ELR (cell line): ENCODE measurements around the gene APP.
"Not testable (repeated sequence)": the region's sequence is repeated elsewhere in the genome, so short reads cannot be mapped to it uniquely, and the experiment has no call there.

Source experiments
- DNase-seq: peaks from one replicate; pipeline ENCODE4 v3.0.0-alpha.2; 2015; ENCODE audit warnings: low read depth

The APP gene

DNA sequence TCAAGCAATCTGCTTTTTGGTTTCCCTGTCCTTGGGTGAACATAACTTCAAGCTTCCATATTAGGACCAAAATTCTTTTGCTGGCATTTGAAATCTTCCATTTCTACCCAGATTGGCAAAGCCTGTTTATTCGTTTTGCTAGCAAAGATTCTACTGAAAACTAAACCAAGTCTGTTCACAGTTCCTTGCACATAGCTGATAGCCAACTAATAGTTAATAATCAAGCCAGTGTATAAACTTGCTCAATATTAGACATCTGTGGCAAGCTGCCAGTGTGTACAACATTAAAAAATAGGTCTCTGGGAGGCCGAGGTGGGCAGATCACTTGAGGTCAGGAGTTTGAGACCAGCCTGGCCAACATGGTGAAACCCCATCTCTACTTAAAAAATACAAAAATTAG, 6.3 kb downstream of the APP start:
- no peak for DNase-seq

DNA sequence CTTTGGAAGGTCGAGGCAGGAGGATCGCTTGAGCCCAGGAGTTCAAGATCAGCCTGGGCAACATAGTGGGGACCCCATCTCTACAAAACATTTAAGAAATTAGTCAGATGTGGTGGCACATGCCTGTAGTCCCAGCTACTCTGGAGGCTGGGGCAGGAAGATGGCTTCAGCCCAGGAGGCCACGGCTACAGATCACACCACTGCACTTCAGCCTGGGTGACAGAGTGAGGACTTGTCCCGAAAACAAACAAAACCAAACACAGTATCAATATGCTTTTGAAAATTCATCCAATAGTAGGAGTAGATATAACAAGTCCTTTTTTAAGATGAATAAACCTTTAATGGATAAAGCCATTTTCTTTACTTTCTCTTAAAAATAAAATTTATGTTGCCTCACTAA, 8.5 kb downstream of the APP start:
- no peak for DNase-seq

DNA sequence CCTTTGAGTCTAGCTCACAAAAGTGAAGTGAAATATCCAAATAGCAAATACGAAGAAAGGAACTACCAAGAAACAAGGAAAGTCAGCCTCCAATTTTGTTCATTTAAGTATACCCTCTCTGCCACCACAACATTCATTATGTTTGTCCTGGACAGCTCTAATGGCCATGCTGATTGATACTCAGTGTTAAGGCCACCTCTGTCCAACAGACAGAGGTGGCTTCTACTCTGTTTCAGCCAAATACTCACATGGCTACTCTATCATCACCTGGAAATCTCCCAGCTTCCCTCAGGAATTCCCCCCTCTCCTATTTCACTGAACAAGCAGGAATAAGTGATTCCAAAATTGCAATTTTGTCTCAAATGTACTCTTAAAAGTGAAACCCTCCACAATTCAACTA, 10.7 kb downstream of the APP start:
- no peak for DNase-seq

DNA sequence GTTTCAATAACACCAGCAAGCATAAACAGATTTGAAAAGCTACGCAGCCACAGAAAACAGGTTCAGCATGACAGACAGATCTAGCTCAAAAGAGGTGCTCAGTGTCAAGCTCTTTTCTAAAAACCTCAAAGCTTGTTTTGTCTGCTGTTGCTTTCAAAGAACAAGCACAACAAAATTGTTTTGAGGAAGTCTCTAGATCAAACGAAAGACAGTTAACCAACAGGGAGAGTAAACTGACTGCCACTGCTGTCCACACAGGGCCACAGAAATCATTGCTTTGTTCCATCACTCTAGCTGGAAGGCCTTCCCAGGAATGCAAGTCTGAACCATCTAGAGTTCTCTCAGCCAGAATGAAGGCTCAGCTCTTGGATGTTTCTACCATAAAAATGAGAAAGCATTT, 12.8 kb downstream of the APP start:
- DNase-seq, result no peak

DNA sequence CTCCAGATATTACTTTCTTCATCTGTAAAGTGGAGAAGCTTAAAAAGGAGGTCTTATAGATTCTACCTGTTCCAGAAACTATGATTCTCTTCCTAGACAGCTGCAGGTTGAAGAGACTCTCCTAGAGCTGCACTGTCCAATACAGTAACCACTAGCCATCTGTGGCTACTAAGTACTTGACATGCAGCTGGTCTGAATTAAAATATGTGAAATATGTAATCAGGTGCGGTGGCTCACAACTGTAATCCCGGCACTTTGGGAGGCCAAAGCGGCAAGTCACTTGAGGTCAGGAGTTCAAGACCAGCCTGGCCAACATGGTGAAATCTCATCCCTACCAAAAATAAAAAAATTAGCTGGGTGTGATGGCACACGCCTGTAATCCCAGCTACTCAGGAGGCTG, 15.8 kb downstream of the APP start:
- DNase-seq, result no peak

DNA sequence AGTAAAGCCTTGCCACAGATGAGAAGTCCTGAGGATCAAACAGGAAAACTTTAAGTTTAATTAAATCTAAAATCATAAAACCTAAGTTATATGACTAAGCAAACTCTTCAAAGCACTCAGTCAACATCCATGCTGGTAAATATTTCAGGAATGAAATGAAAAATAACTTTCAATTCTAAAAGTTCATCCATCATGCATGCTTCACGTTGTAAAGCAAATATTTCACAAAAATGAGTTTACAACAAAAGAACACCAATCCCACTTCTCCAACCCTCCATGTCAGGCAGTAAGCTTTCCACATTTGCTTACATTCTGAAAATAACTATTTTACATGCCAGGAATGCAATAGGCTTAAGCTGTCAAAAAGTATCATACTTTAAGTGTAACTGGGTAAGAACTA, 16.8 kb downstream of the APP start:
- no peak for DNase-seq

DNA sequence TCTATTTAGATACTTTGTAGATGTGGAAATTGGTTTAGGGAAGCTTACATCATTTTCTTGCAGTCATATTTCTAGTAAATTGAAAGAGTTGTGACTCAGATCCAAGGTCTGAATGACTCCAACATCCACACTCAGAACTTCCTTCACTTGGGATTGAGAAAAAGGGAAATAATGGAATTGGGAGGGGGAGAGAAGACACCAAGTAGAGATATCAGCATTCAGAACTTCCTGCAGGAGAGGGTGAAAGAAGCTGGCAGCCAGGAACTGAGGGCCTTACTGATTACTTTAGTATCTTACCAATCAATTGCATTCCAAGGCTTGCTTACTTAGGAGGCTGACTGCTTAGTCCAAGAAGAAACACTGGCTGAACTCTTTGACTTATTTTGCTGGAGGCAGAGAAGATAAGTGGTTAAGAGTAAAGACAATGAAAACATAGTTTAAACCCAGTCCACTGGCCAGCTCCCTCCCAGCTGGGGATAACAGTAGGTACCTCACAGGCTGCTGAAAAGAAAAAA, 21.7 kb downstream of the APP start:
- DNase-seq, result peak; percentile 70

DNA sequence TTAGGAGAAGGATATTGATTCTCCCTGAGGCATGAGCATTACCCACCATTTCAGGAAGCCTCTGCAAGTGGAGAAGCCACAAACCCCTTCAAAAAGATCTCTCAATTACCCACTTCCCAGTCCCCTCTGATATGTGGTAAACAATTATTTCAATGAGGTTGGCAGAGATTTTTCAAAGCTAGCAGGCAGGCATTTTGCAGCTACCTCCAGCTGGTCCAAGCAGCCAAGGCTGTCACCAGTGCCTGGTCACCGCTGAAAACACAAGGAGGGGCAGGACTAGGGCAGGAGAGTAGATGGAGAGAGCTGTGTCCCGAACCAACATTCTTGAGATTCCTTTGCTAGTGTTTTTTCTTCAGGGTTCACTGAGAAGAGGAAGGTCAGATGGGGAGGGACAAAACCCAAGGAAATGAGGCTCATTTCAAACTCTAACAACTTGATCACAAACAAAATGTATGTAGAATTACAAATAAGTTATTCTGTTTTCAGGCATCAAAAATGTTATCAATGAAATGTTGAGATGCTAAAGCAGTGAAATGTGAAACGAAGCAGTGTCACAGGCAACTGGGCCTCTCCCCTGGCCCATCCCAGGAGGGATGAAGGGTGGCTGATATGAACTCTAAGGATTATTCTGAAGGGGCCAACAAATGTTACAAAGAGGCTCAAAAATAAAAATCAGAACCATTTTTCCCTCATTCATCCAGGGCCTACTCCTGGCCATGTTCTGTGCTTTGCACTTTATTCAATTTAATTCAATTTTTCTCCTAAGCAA, 22.3 kb downstream of the APP start:
- DNase-seq, result peak; percentile 58

DNA sequence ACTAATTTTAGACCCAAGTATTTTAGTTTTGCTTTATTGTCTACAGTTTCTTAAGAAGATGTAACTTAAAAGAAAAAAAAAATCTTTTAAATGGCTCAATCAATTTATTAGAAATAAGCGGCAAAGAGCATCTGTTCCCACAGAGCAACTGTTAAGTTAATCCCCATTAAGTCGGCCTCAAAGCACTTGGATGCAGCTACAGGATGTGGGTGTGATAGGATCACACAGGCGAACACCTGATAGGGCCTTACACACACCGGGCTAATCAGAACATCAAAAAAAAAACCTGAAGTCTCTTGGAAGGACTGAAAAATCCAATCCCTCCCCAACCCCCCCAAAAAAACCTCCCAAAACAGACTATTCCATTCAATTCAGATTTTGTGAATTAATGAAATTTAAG, 23.0 kb downstream of the APP start:
- DNase-seq, result no peak

DNA sequence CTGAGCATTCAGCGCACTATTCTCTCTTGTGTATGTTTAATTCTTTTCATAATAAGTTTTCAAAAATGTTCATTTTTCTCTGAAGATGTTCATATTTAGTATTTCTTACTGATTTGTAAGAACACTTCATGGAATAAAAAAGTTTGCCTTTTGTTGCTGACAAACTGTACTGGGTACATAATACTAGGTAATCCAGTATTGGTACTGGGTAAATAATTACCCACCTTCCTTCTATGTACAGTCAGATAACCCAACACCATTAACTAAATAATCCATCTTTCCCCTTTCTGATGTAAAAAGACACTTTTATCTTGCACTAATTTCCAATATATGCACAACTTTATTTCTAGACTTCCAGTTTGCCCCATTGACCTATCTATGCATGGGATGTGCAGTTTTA, 23.9 kb downstream of the APP start:
- no peak for DNase-seq

DNA sequence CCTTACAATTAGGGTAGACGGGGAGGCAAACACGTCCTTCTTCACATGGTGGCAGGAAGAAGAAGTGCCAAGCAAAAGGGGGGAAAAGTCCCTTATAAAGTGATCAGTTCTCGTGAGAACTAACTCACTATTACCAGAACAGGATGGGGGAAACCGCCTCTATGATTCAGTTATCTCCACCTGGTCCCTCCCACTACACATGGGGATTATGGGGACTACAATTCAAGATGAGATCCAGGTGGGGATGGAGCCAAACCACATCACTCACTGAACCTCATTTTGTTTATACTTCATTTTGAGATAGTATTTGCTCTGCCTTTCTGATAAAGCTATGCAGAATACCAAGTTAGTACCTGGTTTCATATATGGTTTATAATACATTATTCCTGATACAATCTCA, 26.5 kb downstream of the APP start:
- DNase-seq, result no peak

DNA sequence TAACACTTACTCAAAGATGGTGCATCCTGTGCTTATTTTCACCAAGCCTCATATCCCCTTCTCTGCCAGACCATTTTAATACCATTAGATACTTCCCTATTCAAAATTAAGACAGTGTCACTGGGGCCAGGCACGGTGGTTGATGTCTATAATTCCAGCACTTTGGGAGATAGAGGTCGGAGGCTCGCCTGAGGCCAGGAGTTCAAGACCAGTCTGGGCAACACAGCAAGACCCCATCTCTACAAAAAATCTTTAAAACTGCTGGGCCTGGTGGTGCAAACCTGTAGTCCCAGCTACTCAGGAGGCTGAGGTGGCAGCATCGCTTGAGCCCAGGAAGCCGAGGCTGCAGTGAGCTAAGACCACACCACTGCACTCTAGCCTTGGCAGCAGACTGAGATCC, 28.2 kb downstream of the APP start:
- no peak for DNase-seq

DNA sequence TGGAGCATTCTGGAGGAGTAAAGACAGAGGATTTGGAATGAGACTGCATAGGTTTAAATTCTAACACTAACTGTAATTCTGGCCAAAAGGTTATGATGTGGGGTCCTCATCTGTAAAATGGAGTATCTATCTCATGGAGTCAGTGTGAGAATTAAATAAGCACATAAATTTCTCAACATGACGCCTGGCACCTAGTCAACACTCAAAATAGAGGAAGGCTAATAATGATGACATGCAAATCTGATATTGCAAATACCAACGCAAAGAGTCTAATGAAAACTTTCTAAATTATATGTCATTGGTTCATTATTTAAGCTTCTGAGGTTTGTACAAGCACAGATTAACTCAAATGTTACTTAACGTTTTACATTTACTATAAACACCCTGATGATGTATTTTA, 29.6 kb downstream of the APP start:
- no peak for DNase-seq

DNA sequence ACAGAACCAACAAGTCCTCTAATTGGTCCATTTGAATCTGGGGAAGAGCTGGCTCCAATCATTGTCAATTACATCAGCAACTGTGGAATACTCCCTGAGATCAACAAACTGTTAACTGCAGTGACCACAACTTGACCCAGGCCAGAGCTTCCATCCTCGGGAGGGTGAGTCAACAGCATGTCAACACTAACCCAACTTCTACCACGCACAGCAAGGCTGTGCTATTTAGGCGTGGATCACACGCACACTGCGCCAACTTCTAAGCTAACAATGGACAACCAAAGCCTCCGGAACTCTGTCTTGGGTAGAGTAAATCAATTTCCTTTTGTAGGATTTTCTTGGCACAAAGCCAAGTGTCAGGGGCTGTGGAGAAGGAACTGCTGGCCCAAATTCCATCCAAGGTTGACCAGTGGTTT, 30.4 kb downstream of the APP start:
- DNase-seq, result peak; percentile 95

DNA sequence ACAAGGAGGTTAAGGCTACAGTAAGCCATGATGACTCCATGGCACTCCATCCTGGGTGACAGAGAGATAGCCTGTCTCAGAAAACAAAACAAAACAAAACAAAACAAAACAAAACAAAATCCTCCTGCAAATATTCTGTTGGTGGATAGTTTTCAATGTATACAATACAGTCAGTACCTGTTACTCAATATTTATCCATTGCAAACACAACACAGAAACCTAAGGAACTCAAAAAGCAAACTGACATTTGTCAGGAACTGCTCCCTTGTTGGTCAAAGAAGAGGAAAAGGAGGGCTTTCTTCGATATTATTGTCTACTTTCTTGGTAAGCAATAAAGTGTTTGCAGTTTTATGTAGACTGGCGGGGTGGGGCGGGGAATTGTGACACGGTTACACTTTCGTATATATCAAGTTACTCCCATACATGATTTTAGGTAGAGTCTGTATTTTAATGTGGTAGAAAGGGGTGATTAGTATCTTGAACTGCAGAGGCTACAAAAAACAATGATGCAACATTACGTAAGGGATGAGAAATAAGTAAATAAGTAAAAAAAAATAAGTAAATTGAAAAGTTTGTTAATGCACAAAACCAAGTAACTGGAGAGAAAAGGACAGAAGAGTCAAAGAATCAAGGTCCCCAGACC, 31.8 kb downstream of the APP start:
- no peak for DNase-seq

DNA sequence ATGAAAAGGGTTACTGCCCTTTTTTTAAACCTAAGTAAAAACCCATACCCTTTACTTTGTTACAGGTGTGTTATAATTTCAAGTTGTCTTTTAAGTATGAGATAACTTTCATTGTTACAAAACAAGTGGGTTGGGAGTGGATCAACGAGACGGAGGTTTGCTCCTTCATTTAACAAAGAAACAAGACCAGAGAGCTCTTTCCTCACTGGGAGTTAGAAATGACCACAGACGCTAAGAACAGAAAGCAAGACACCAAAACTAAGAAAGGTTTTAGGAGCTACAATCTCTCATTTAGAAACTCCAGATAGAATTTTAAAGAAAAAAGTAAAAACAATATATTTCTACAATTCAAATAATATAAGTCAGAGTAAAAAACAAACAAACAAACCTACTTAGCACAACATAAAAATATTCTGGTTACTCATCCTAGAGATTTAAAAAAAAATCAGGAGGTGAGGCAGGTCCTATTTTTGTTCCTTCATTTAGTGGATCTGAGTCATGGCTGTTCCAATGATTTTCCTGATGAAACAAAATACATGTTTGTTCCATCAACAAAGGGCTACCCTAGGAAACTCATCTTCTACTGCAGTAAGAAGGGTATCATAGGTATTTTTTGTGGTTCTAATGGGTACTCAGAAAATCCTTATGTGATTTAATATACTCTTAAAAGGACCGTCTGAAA, 33.0 kb downstream of the APP start:
- DNase-seq, result peak; percentile 37

DNA sequence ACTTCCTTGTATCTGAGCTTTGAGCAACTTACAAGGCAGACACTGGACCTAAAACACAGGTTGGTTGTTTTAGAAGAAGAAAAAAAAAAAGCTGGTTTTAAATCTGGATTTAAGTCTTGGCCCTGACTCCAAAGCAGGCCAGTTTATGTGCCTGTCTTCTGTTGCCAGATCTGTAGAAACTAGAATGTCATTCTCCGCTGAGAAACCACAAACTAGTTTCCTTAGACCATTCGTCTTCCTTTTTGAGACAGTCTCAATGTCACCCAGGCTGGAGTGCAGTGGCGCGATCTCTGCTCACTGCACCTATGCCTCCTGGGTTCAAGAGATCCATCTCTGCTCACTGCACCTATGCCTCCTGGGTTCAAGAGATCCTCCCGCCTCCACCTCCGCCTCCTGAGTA, 33.9 kb downstream of the APP start:
- DNase-seq, result no peak

DNA sequence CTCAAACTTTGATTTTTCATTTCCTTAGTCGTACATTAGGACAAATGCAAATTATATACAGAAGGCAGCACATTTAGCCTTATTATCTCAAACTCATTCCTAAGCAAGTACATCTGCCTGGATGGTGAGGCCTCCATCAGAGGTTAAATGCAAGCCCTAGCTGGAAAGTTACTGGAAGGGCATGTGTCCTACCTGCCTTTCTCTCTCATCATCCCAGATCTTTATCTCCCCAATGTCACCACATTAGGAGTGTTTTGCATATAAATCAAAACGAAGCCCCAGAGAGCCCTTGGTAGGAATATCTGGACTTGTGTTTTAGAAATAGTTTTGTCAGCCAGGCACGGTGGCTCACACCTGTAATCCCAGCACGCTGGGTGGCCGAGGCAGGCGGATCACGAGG, 35.0 kb downstream of the APP start:
- no peak for DNase-seq

DNA sequence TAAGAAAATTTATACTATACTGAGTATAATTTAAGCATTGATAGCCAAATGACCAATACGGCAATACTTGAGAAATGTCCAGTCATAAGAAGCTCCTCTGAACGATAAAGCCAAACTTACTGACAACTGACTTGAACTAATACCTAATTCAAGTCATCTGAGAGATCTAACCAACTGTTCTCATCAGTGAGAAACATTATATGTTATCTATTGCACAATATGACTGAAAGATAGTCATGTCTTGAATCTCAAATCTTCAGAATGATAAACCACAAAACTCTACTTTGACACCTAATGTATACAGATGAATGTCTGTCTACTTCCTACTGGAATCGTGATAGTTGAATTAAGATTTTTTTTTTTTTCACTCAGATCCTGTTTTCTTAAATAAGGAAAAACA, 39.0 kb downstream of the APP start:
- DNase-seq, result no peak

DNA sequence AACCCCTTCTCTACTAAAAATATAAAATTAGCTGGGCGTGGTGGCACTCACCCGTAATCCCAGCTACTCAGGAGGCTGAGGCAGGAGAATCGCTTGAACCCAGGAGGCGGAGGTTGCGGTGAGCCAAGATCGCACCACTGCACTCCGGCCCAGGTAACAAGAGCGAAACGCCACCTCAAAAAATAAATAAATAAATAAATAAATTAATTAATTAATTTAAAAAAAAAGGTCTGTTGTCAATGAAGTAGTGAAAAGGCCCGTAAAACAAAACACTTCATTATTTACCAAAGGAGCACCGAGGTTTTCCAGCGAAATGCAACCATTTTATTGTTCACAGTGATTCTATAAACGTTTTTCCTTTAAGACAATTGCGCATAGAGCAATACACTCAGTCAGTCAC, 39.5 kb downstream of the APP start:
- DNase-seq, result not testable (repeated sequence)

DNA sequence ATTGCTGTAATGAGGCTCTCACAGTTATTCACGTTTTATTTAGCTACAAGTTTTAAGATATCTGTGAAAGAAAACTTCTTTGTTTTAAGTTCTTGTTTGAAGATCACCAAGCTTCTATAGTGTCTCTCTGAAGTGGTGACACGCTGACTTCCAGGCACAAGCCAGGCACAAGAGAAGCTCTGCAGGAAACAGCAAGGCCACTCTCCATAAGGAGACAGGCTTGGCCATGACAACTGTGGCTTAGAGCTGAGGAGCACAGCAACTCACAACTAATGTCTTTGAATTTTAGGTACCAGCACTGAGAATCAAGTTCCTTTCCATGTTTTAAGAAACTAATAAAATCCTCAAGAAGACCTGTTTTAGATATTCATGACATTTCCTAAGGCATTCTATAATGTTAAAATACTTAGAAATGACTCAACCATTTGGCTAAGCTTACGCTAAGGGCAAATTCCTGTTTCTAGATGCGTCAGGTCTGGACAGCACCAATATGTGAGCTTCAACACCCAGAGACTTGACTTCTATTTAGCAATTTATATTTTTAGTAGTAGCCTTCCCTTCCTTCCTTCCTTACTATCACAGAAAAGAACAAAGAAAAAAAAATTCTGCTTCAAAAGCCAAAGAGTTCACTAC, 40.2 kb downstream of the APP start:
- peak; percentile 73 for DNase-seq

DNA sequence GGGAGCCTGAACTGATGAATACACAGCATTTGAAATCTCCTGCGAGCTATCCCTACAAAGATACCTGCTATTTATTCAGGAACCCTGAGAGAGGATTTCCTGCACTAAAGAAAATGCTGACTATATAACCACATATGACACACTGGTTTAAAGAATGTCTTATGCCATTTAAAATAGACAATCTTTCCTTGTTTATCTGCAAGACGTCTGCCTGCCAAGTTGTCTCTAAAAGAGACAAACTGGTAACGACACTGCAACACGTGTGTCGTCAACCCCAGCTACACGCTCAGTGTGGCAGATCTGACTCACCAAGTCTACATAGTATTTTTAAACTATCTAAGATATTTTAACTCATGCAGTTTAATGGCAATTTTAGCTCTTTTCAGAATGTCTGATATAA, 42.7 kb downstream of the APP start:
- peak; percentile 19 for DNase-seq
